GM15510 (cell line): ENCODE results near the gene NXNL1.
A peak's percentile ranks its signal among the peaks of the same experiment; 100 is the strongest.

Source experiments
- POLR2A ChIP-seq: IDR thresholded peaks from 3 replicates; pipeline ENCODE4 v1.6.1; 2011; ENCODE audit warnings: borderline replicate concordance; ENCODE audit not compliant: insufficient read length; ENCODE audit errors: extremely low read depth

The NXNL1 gene

DNA sequence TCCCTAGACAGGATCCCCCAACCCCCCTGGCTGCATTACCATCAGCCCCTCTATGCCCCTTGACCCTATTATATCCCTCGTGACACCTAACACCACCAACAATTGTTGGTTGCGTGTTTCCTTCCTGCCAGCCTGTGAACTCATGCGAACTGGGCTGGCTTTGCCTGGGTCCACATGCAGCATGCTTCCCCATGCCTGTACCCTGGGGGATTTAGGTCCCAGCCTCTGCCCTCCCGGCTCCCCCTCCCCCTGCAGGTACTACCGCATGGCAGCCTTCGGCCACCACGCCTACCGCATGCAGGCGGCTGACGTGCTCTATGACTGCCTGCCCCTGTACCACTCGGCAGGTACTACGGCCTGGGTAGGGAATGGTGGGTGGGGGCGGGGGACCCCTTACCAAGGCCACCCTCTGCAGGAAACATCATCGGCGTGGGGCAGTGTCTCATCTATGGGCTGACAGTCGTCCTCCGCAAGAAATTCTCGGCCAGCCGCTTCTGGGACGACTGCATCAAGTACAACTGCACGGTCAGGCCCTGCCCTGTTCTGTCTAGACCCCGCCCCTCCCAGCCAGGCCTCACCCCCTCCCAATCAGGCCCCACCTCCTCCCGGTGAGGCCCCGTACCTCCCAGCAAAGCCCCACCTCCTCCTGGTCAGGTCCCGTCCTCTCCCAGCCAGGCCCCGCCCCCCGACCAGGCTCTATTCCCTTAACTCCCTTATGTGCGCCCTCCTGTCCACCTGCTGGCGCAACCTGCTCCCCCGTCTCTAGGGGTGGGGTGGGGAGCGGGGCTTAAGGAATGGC is 28.1 kb upstream of the NXNL1 start:
- no peak for TF ChIP-seq POLR2A

DNA sequence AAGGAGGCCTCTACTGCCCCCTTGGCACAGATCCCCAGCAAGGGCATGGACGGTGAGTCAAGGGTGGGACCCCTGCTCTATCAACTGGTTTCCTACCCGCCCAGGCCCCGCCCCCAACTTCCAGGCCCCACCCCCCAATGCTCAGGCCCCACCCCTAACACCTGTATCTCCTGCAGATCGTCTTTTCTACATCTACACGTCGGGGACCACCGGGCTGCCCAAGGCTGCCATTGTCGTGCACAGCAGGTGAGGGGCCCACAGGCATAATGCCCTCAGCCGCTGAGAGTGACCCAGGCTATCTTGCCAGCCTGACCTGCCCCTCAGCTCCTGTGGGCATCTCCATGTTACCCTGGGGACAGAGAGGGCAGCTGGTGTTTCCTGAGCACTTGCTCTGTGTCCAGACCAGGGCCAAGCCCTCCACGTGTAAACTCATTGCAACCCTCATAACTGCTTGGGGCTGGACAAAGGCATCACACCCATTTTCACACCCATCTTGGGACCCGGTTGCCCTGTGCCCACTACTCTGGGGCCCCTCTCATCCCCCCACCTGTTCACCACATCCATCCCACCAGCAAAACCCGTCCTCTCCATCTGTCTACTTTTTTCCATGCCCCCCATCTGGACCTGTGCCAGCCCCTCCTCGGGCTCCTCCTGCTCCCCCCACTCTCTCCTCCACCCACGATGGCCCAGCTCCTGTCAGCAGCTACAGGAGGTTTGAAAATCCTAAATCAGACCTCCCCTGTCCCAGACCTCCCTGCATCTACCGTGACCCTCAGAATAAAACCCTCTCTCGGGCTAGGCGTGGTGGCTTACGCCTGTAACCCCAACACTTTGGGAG is 26.8 kb upstream of the NXNL1 start:
- no peak for TF ChIP-seq POLR2A

DNA sequence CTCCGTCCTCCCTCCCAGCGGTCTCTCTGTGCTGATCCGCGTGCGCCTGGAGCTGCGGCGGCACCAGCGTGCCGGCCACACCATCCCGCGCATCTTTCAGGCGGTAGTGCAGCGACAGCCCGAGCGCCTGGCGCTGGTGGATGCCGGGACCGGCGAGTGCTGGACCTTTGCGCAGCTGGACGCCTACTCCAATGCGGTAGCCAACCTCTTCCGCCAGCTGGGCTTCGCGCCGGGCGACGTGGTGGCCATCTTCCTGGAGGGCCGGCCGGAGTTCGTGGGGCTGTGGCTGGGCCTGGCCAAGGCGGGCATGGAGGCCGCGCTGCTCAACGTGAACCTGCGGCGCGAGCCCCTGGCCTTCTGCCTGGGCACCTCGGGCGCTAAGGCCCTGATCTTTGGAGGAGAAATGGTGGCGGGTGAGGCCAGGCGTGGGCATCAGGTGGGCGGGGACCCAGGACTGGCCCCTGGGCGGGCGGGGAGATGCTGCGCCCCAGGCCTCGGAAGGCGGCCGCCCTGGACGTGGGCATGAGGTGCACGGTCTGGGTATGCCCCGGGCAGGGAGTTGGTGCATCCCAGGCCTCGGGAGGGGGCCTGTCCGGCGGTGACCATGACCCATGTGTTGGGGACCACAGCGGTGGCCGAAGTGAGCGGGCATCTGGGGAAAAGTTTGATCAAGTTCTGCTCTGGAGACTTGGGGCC is 26.0 kb upstream of the NXNL1 start:
- no peak for TF ChIP-seq POLR2A

DNA sequence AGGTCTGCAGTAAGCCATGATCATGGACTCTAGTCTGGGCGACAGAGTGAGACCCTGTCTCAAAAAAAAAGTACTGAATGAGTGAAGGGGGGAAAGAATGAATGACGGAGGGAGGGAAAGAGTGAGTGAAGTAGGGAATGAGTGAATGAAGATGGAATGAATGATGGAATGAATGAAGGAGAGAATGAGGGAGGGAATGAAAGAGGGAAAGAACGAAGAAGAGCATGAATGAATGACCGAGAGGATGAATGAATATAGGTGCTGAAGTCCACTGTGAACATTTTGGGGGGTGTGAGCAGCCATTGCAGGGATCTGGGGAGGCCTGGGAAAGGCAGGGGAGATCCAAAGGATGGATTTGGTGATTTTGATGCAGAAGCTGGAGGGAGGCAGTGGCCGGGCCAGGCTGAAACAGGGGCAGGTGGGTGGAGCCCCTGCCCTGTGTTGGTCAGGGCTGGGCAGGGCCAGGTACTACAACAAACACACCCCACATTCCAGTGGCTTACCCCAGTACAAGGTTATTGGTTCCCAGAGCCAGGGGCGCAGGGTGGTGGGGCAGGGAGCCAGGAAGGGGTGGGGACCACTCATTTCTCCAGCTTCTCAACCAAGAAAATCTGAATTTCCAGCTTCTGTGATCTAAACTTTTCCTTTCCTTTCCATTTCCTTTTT is 23.9 kb upstream of the NXNL1 start:
- TF ChIP-seq POLR2A = no peak

DNA sequence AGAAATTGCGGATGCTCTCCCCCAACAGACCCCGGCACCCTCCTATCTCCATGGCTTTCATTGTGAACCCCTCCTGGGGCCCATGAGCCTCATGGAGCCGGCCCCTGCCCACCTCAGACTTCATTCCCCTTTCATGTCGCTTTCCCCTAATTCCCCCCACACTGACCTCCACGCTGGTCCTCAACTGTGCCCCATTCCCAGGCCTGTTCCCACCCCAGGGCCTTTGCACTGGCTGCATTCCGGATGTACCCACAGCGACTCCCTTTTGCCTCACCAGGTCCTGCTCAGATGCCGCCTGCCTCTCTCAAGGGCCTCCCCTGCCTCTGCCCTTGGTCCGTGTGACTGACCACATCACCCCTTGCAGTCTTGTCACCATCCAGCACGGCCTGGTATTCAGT is 22.9 kb upstream of the NXNL1 start:
- no peak for TF ChIP-seq POLR2A

DNA sequence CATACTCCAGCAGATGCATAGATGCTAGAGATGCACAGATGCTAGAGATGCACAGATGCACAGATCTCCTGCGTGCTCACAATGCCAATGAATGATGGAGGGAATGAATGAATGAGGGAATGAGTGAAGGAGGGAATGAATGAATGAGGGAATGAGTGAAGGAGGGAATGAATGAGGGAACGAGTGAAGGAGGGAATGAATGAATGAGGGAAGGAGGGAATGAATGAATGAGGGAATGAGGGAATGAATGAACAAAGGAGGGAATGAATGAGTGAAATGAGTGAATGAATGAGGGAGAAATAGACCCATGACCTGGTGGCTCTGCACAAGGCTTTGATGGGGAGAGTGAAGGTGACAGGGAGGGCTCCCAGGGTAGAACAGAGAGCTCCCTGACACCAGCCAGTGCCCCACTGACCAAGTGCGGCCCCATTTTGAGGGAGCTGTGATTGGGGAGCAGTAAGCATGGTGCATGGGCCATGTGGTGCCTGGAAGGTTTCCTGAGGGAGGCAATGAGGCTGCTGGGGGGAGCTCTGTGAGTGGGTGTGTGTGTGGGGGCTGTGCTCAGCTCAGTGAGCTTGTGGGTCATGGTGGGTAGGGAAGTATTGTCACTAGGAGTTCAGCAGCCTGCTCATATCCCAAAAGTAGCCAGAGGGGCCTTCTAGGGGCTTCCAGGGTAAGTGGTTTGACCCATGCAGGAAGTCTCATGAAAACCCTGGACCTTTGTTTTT is 22.3 kb upstream of the NXNL1 start:
- TF ChIP-seq POLR2A = no peak

DNA sequence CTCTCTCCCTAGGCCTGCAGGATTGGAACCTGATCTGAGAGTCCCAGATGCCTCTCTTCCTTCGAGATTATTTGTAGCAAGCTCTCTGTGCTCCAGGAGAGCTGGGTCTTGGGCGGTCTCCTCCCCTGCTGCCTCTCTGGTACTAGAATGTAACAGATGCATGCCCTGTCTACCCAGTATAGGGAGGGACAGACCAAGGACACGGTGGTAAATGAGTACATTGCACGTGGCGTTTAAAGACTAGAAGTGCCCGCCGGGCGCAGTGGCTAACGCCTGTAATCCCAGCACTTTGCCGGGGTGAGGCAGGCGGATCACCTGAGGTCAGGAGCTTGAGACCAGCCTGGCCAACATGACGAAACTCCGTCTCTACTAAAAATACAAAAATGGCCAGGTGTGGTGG is 21.3 kb upstream of the NXNL1 start:
- no peak for TF ChIP-seq POLR2A

DNA sequence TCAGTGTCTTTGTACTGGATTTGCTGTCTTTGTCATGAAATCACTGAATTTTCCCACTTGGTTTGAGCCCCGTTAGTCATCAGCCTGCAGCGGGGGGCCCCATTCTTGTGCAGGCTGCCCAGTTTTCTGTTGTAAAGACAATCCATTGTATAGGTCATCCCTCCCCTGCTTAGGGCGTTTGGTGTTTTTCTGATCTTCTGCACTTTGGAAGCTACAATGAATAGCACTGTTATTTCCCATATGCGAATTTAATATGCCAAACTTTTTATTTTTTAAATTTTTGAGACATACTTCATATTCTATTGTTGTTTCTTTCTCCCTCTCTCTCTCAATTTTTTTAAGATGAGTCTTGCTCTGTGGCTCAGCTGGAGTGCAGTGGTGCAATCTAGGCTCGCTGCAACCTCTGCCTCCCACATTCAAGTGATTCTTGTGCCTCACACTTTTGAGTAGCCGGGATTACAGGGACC is 18.6 kb upstream of the NXNL1 start:
- no peak for TF ChIP-seq POLR2A

DNA sequence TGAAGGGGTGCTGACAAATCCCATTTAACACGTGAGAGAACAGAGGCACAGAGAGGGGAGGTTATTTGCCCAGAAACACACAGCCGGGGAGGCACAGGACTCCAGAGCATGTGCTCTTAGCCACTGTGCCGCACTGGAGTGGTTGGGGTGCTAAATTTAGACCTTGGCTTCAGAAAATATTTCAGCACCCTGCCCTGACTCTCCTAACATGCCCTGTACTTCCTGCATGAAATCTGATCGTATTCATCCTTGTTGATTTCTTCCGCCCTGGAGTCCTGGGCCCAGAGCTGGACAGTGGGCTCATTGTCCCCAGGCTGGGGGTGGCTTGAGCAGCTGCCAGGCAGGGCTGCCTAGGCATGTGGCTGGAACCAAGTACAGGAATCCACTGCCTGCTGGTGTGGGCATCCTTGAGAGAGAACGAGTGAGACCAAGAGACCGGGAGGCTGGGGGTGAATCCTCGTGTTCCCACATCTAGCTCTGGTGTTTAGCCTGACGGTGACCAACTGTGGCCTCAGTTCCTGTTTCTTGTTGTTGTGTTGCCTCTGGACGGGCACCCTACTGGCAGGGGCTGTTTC is 14.9 kb upstream of the NXNL1 start:
- no peak for TF ChIP-seq POLR2A

DNA sequence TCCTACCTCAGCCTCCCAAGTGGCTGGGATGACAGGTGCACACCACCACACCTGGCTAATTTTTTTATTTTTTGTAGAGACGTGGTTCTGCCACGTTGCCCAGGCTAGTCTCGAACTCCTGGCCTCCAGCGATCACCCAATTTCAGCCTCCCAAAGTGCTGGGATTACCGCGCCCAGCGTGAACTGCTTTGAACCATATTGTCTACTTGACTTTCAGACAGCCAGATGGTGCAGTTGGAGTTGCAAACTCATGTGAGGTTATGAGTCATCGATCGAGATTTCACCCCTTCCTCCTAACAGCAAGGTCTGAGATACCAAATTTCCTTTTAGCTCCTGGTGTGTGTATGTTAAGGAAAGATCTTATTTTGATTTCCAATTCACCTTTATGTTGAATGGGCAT is 12.3 kb upstream of the NXNL1 start:
- TF ChIP-seq POLR2A = no peak

DNA sequence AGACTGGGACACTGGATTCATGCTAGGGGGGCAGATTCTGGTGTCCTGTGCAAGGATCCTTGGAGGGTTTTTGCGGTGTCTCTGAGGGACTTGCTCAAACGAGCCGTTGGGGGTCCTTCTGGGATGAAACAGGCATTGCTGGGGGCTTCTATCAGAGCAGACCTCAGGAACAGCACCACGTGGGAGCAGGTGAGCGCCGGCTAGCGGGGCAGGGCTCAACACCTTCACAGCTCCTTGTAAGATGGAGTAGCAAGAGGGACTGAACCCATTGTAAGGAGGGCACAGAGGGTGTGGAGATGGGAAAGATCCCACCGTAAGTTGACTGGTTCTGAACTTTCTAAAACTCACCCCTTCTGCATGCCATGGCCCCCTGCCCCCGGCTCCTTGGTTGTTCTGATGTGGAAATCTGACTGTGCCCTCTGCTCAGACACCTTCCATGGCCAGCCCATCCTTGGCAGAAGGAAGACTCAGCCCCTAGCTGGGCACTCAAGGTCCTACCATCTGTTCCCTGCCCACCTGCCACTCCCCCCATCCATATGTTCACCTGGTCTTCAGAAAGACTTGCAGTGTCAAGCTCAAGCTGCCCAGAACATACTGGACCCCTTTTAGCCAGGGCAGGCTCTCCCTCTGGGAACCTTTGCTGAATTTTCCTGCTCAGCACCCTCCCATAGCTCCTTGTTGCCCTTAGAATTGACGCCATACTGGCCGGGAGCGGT is 10.8 kb upstream of the NXNL1 start:
- TF ChIP-seq POLR2A = no peak

DNA sequence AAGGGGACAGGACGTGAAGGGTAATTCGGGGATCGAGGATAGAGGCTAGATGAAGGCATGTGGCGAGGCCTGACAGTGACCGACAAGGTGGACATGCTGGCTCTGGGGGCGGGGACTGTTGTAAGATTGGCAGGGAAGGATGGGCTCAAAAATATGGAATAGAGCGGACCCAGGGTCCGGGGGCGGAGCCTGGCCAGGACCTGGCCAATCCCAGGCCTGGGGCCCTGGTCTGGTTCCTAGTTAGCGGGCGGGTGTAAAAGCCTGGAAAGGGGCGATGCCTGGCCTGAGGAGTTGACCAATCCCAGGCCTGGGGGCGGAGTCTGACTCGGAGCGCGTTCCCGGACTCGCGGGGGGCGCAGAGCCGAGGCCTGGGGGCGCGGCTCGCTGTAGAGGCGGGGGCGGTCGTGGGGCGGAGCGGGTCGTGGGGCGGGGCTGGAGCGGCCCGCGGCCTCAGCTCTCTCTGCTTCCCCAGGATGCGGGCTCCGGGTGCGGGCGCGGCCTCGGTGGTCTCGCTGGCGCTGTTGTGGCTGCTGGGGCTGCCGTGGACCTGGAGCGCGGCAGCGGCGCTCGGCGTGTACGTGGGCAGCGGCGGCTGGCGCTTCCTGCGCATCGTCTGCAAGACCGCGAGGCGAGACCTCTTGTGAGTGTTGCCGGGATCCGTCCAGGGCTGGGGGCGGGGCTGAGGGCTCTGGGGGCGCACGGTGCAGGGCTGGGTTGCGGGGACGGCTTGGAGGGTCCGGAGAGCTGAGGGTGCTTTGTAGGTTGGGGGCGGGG is 9.5 kb upstream of the NXNL1 start, which contains the start of gene SLC27A1:
SLC27A1 (plus strand) TSS at position 457 of the 774 bp plus-strand sequence; CDS start at position 474, 17 bp downstream.
- TF ChIP-seq POLR2A = peak; percentile 35

DNA sequence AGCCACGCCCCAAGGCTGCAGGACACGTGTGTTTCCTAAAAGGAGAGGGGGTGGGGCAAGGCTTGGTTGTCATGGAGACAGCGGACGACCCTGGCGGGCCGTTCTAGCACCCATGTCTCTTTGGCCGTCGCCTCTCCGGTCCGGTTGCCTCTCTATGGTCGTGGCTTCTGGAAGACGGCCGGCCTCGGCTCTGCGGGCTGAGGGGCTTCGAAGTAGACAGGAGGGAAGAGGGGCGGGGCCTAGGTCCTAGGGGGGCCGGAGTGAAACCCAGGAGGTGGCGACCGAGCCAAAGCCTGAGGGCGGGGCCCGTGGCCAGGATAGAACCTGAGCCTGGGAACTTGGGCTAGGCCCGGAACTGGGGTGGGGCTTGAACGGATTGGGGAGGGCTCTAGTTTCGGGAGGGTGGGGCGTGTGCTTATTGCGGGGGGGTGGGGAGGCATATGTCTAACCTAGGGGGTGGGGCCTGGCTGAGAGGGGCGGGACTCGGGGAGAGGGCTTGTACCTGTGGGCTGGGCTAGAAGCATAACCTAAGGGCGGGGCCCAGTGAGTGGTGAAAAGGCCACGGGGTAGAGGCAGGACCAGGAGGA is 8.8 kb upstream of the NXNL1 start:
- no peak for TF ChIP-seq POLR2A

DNA sequence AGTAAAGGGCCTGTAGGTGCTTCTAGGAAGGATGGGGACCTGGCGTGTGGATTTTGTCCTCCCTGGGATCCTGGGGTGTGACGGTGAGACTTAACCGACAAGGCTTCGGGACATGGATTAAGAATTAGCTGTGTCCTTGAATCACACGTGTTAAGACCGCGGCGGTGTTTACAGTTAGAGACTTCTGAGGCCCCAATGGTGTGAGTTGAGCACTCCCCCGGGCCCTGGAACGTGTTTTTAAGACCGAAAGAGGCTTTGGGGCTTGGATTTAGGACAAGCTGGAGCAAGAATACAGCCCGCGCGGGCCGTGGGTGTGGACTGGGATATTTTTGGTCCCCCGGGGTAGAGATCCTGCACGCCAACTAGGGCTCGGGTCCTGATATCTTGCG is 8.4 kb upstream of the NXNL1 start:
- TF ChIP-seq POLR2A = no peak
